ENCODE results near the gene NRXN2. TPM values are rescaled to one million over a fixed set of nuclear protein-coding genes. Genes with fewer than 3 reads are reported as not detected.

Gene NRXN2
- total and polyA plus RNA-seq, 2 donors (not counting 3 experiments of a cell fraction or from before 2014, with no cell fraction given): not detected

- no peak overlapping the region for H3K9ac ChIP-seq (replicated peaks; ENCODE audit: extremely low read depth, insufficient read depth, low read length)
- no peak overlapping the region for H3K4me3 ChIP-seq (replicated peaks in 1 of 3; ENCODE audit: insufficient read depth in 1 of 3, low read depth in 1 of 3, low read length in 3 of 3)
- POLR2A ChIA-PET: no interaction called here
- no peak overlapping the region for H3K27ac ChIP-seq (ENCODE audit: insufficient read depth, low read depth, low read length)
- H3K4me2 ChIP-seq (ENCODE audit: insufficient read depth, low read length): no peak overlapping the region
- H3K4me1 ChIP-seq (ENCODE audit: control insufficient read depth, extremely low read depth, insufficient read depth, low read length): no peaks in the 10 kb centered on the region
- dilution Hi-C loops (cut with MboI; ENCODE audit: extremely low pct_ligation_motif_present, low sequenced_read_pairs) (loop anchor here (25.0 kb wide), 1 partner anchor 118 kb away; no protein-coding TSS in a partner anchor), intact Hi-C loops (cut with micrococcal nuclease) (no loop called here)
- no peaks in the 10 kb centered on the region for H3K9me1 ChIP-seq (replicated peaks; ENCODE audit: control insufficient read depth, extremely low read depth, insufficient read depth, low read length)
- CTCF ChIA-PET: no interaction called here
- H3K27me3 ChIP-seq (ENCODE audit: control insufficient read depth in 2 of 2, insufficient read depth in 2 of 2, low read length in 2 of 2): peaks cover 0 to 4% of the 10 kb centered on the region in 2 experiments
- FAIRE-seq (no peak), DNase-seq (ENCODE audit: low read depth, low spot score) (no peak)
- TF ChIP-seq MAX (IDR thresholded peaks at IDR 0.05; ENCODE audit: insufficient read depth, insufficient read length) (peak; percentile 15), FOS (IDR thresholded peaks at IDR 0.05; ENCODE audit: borderline replicate concordance, insufficient read depth, low read length) (no peak)
- H3K36me3 ChIP-seq (ENCODE audit: control insufficient read depth in 2 of 2, extremely low read depth in 1 of 2, insufficient read depth in 2 of 2, low read length in 2 of 2): no peaks in the 10 kb centered on the region
- H4K20me1 ChIP-seq (replicated peaks; ENCODE audit: control insufficient read depth, extremely low read depth, insufficient read depth, low read length): no peaks in the 10 kb centered on the region
- H2AFZ ChIP-seq (ENCODE audit: low read depth, low read length): no peak overlapping the region
- no TSS peak for BruUV-seq (replicated peaks)
- no peaks in the 10 kb centered on the region for H3K79me2 ChIP-seq (ENCODE audit: control insufficient read depth, insufficient read depth, low read length)
- H3K9me3 ChIP-seq (replicated peaks; ENCODE audit: control insufficient read depth, insufficient read depth, low read length): no peaks in the 10 kb centered on the region
These were observed 93.0 kb downstream of the NRXN2 start for GRCh38 chr11:64629796-64630562.

GRCh38 chr11:64629103-64629502, 93.9 kb downstream of the NRXN2 start:
- Histone ChIP-seq H3K4me3 (replicated peaks in 1 of 3; ENCODE audit: insufficient read depth in 1 of 3, low read depth in 1 of 3, low read length in 3 of 3) (no peak overlapping the region), H3K9me1 (replicated peaks; ENCODE audit: control insufficient read depth, extremely low read depth, insufficient read depth, low read length) (no peaks in the 10 kb centered on the region), H3K9me3 (replicated peaks; ENCODE audit: control insufficient read depth, insufficient read depth, low read length) (no peaks in the 10 kb centered on the region), H4K20me1 (replicated peaks; ENCODE audit: control insufficient read depth, extremely low read depth, insufficient read depth, low read length) (no peaks in the 10 kb centered on the region), H3K36me3 (ENCODE audit: control insufficient read depth in 2 of 2, extremely low read depth in 1 of 2, insufficient read depth in 2 of 2, low read length in 2 of 2) (no peaks in the 10 kb centered on the region), H3K27ac (ENCODE audit: insufficient read depth, low read depth, low read length) (no peak overlapping the region), H3K79me2 (ENCODE audit: control insufficient read depth, insufficient read depth, low read length) (no peaks in the 10 kb centered on the region), H3K9ac (replicated peaks; ENCODE audit: extremely low read depth, insufficient read depth, low read length) (no peak overlapping the region), H2AFZ (ENCODE audit: low read depth, low read length) (no peak overlapping the region), H3K4me1 (ENCODE audit: control insufficient read depth, extremely low read depth, insufficient read depth, low read length) (no peaks in the 10 kb centered on the region), H3K4me2 (ENCODE audit: insufficient read depth, low read length) (no peak overlapping the region), H3K27me3 (ENCODE audit: control insufficient read depth in 2 of 2, insufficient read depth in 2 of 2, low read length in 2 of 2) (peaks cover 0 to 4% of the 10 kb centered on the region in 2 experiments)
- ChIA-PET POLR2A (no interaction called here), CTCF (no interaction called here)
- BruUV-seq (replicated peaks): no TSS peak
- DNase-seq (ENCODE audit: low read depth, low spot score): no peak
- intact Hi-C loops (cut with micrococcal nuclease) (no loop called here), dilution Hi-C loops (cut with MboI; ENCODE audit: extremely low pct_ligation_motif_present, low sequenced_read_pairs) (loop anchor here (25.0 kb wide), 1 partner anchor 117 kb away; no protein-coding TSS in a partner anchor)
- FAIRE-seq: no peak
- TF ChIP-seq POLR2A (IDR thresholded peaks at IDR 0.05; ENCODE audit: low read depth, low read length) (no peak), GATA2 (IDR thresholded peaks at IDR 0.05; ENCODE audit: insufficient read depth, insufficient read length, low read depth, low read length) (no peak), POLR2AphosphoS5 (IDR thresholded peaks at IDR 0.05; ENCODE audit: insufficient read depth, low read depth, low read length) (no peak), CTCF (IDR thresholded peaks at IDR 0.05; ENCODE audit: extremely low read depth in 1 of 2, insufficient read depth in 1 of 2, low read depth in 1 of 2, low read length in 2 of 2) (no peak), EZH2 (IDR thresholded peaks at IDR 0.05; ENCODE audit: borderline replicate concordance, low read depth, low read length, severe bottlenecking) (no peak), JUN (IDR thresholded peaks at IDR 0.05; ENCODE audit: borderline replicate concordance, insufficient read depth, insufficient read length, low read depth) (no peak), MAX (IDR thresholded peaks at IDR 0.05; ENCODE audit: insufficient read depth, insufficient read length) (no peak), FOS (IDR thresholded peaks at IDR 0.05; ENCODE audit: borderline replicate concordance, insufficient read depth, low read length) (no peak), MYC (IDR thresholded peaks at IDR 0.05; ENCODE audit: low read depth, low read length) (no peak)

Measured in endothelial cell of umbilical vein (primary cell).